ENCODE results near the gene KCTD2. TPM values are rescaled to one million over a fixed set of nuclear protein-coding genes. Genes with fewer than 3 reads are reported as not detected.

KCTD2 gene
- total and polyA plus RNA-seq, 2 of the 13 experiments (the other 11 are each of a cell fraction or from before 2014, with no cell fraction given): 28.3 to 32.6 TPM

GRCh38 chr17:75113798-75114551 is 67.0 kb downstream of the KCTD2 start (continued):
- TF ChIP-seq ZNF790 (CRISPR knock-in tag; IDR thresholded peaks at IDR 0.05; ENCODE audit: borderline replicate concordance) (no peak), RAD21 (CRISPR knock-in tag; IDR thresholded peaks at IDR 0.05) (peak; percentile 92), ZNF530 (CRISPR knock-in tag; IDR thresholded peaks at IDR 0.05; ENCODE audit: low read depth) (no peak), STAG1 (CRISPR knock-in tag; IDR thresholded peaks at IDR 0.05) (peak; percentile 94), KDM5A (IDR thresholded peaks at IDR 0.05; ENCODE audit: borderline replicate concordance, low read length) (no peak), SKI (IDR thresholded peaks at IDR 0.05; ENCODE audit: partially characterized antibody) (peak; percentile 12), ZNF318 (CRISPR knock-in tag; IDR thresholded peaks at IDR 0.05) (no peak), ZNF296 (CRISPR knock-in tag; conservative IDR thresholded peaks at IDR 0.05) (no peak), ZSCAN21 (CRISPR knock-in tag; IDR thresholded peaks at IDR 0.05; ENCODE audit: borderline replicate concordance) (no peak), HNF4A (CRISPR knock-in tag; IDR thresholded peaks at IDR 0.05) (no peak), NFE2L2 (IDR thresholded peaks at IDR 0.05; ENCODE audit: low read length) (no peak), ATF7-NPFF (CRISPR knock-in tag; IDR thresholded peaks at IDR 0.05; ENCODE audit: low read depth) (no peak), NAIF1 (CRISPR knock-in tag; IDR thresholded peaks at IDR 0.05; ENCODE audit: borderline replicate concordance) (no peak), GATAD2A (CRISPR knock-in tag; IDR thresholded peaks at IDR 0.05) (peak; percentile 75), NR2F6 (IDR thresholded peaks at IDR 0.05) (no peak), NR2F6 (CRISPR knock-in tag; IDR thresholded peaks at IDR 0.05) (0 out of 2 replicates have a peak, but pooled peaks have one; percentile 52)
- TF ChIP-seq, protein P1, sequence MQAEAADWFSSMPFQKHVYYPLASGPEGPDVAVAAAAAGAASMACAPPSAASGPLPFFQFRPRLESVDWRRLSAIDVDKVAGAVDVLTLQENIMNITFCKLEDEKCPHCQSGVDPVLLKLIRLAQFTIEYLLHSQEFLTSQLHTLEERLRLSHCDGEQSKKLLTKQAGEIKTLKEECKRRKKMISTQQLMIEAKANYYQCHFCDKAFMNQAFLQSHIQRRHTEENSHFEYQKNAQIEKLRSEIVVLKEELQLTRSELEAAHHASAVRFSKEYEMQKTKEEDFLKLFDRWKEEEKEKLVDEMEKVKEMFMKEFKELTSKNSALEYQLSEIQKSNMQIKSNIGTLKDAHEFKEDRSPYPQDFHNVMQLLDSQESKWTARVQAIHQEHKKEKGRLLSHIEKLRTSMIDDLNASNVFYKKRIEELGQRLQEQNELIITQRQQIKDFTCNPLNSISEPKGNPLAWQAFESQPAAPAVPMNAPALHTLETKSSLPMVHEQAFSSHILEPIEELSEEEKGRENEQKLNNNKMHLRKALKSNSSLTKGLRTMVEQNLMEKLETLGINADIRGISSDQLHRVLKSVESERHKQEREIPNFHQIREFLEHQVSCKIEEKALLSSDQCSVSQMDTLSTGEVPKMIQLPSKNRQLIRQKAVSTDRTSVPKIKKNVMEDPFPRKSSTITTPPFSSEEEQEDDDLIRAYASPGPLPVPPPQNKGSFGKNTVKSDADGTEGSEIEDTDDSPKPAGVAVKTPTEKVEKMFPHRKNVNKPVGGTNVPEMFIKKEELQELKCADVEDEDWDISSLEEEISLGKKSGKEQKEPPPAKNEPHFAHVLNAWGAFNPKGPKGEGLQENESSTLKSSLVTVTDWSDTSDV (CRISPR knock-in tag; IDR thresholded peaks at IDR 0.05): no peak
- TF ChIP-seq, protein P2, sequence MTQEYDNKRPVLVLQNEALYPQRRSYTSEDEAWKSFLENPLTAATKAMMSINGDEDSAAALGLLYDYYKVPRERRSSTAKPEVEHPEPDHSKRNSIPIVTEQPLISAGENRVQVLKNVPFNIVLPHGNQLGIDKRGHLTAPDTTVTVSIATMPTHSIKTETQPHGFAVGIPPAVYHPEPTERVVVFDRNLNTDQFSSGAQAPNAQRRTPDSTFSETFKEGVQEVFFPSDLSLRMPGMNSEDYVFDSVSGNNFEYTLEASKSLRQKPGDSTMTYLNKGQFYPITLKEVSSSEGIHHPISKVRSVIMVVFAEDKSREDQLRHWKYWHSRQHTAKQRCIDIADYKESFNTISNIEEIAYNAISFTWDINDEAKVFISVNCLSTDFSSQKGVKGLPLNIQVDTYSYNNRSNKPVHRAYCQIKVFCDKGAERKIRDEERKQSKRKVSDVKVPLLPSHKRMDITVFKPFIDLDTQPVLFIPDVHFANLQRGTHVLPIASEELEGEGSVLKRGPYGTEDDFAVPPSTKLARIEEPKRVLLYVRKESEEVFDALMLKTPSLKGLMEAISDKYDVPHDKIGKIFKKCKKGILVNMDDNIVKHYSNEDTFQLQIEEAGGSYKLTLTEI (CRISPR knock-in tag; conservative IDR thresholded peaks at IDR 0.05): no peak

Measured in HepG2 (cell line).